H9 (cell line): ENCODE results near the gene CRELD2. TPM values are rescaled to one million over a fixed set of nuclear protein-coding genes. Genes with fewer than 3 reads are reported as not detected.

Source experiments
- DNase-seq: peaks from one replicate; pipeline ENCODE4 v3.0.0-alpha.2; 2017
- H2AFZ ChIP-seq: one replicate; pipeline ENCODE4 v1.6.1; 2013; ENCODE audit warnings: mild to moderate bottlenecking, low read length, control low read depth, moderate library complexity
- H2AK5ac ChIP-seq: 2 replicates; pipeline ENCODE4 v1.6.1; 2013; ENCODE audit warnings: low read length, control low read depth, mixed read lengths; ENCODE audit not compliant: insufficient read length
- H2BK120ac ChIP-seq: one replicate; pipeline ENCODE4 v1.6.1; 2013; ENCODE audit warnings: low read depth, mild to moderate bottlenecking, low read length, control low read depth, inconsistent platforms; ENCODE audit not compliant: poor library complexity, severe bottlenecking
- H2BK12ac ChIP-seq: 2 replicates; pipeline ENCODE4 v1.6.1; 2013; ENCODE audit warnings: low read length, control low read depth, mixed read lengths, low read depth; ENCODE audit not compliant: insufficient read length
- H2BK15ac ChIP-seq: 2 replicates; pipeline ENCODE4 v1.6.1; 2013; ENCODE audit warnings: low read depth, low read length, control low read depth
- H2BK20ac ChIP-seq: one replicate; pipeline ENCODE4 v1.6.1; 2013; ENCODE audit warnings: low read depth, mild to moderate bottlenecking, low read length, control low read depth, inconsistent platforms; ENCODE audit not compliant: poor library complexity, severe bottlenecking
- H2BK5ac ChIP-seq: 2 replicates; pipeline ENCODE4 v1.6.1; 2013; ENCODE audit warnings: low read length, control low read depth, mixed read lengths; ENCODE audit not compliant: insufficient read length
- H3K14ac ChIP-seq: 2 replicates; pipeline ENCODE4 v1.6.1; 2013; ENCODE audit warnings: low read length, control low read depth; ENCODE audit not compliant: insufficient read depth
- H3K18ac ChIP-seq: 2 replicates; pipeline ENCODE4 v1.6.1; 2013; ENCODE audit warnings: low read depth, mild to moderate bottlenecking, mixed read lengths, low read length, control low read depth; ENCODE audit not compliant: insufficient read length
- H3K23ac ChIP-seq: 2 replicates; pipeline ENCODE4 v1.6.1; 2013; ENCODE audit warnings: low read length, control low read depth, mixed read lengths, low read depth; ENCODE audit not compliant: insufficient read length
- H3K23me2 ChIP-seq: 2 replicates; pipeline ENCODE4 v1.6.1; 2013; ENCODE audit warnings: low read depth, mild to moderate bottlenecking, mixed read lengths, low read length, control low read depth; ENCODE audit not compliant: insufficient read length, poor library complexity, severe bottlenecking
- H3K27ac ChIP-seq: 2 replicates; pipeline ENCODE4 v1.5.1; 2013; ENCODE audit warnings: low read length, control low read depth, mixed read lengths, low read depth; ENCODE audit not compliant: insufficient read length
- H3K27me3 ChIP-seq: 2 replicates; pipeline ENCODE4 v1.6.1; 2013; ENCODE audit warnings: low read length, control low read depth, inconsistent platforms; ENCODE audit not compliant: insufficient read depth
- H3K4ac ChIP-seq: 2 replicates; pipeline ENCODE4 v1.6.1; 2013; ENCODE audit warnings: low read depth, mild to moderate bottlenecking, control low read depth, inconsistent platforms, low read length, moderate library complexity
- H3K4me1 ChIP-seq: 2 replicates; pipeline ENCODE4 v1.6.1; 2013; ENCODE audit warnings: low read length, control low read depth, inconsistent platforms; ENCODE audit not compliant: insufficient read depth
- H3K4me2 ChIP-seq: 2 replicates; pipeline ENCODE4 v1.6.1; 2013; ENCODE audit warnings: low read length, control low read depth, mixed read lengths; ENCODE audit not compliant: insufficient read length, insufficient read depth
- H3K56ac ChIP-seq: 2 replicates; pipeline ENCODE4 v1.6.1; 2013; ENCODE audit warnings: low read depth, mild to moderate bottlenecking, mixed read lengths, low read length, control low read depth; ENCODE audit not compliant: insufficient read length
- H3K79me1 ChIP-seq: 2 replicates; pipeline ENCODE4 v1.6.1; 2013; ENCODE audit warnings: low read depth, mild to moderate bottlenecking, moderate library complexity, low read length, control low read depth, inconsistent platforms; ENCODE audit not compliant: insufficient read depth, poor library complexity, severe bottlenecking
- H3K79me2 ChIP-seq: 2 replicates; pipeline ENCODE4 v1.6.1; 2013; ENCODE audit warnings: low read length, control low read depth, inconsistent platforms; ENCODE audit not compliant: insufficient read depth
- H3K9ac ChIP-seq: 2 replicates; pipeline ENCODE4 v1.6.1; 2013; ENCODE audit warnings: low read length, control low read depth, mixed read lengths; ENCODE audit not compliant: insufficient read length; ENCODE audit errors: extremely low read depth
- H3K9me3 ChIP-seq: one replicate; pipeline ENCODE4 v1.6.1; 2013; ENCODE audit warnings: low read depth, low read length, inconsistent platforms; ENCODE audit not compliant: control insufficient read depth
- H3T11ph ChIP-seq: one replicate; pipeline ENCODE4 v1.6.1; 2013; ENCODE audit warnings: mild to moderate bottlenecking, low read length, control low read depth, inconsistent platforms
- H4K20me1 ChIP-seq: one replicate; pipeline ENCODE4 v1.6.1; 2013; ENCODE audit not compliant: control insufficient read depth, insufficient read length, insufficient read depth
- H4K5ac ChIP-seq: 2 replicates; pipeline ENCODE4 v1.6.1; 2013; ENCODE audit warnings: low read depth, mild to moderate bottlenecking, mixed read lengths, low read length, control low read depth; ENCODE audit not compliant: insufficient read length
- H4K8ac ChIP-seq: replicated peaks from 2 replicates; pipeline ENCODE4 v1.6.1; 2013; ENCODE audit warnings: low read length, control low read depth, mixed read lengths, low read depth; ENCODE audit not compliant: insufficient read length
- H4K91ac ChIP-seq: 2 replicates; pipeline ENCODE4 v1.6.1; 2013; ENCODE audit warnings: low read depth, mild to moderate bottlenecking, moderate library complexity, mixed read lengths, low read length, control low read depth; ENCODE audit not compliant: insufficient read length
- H3K27ac Mint-ChIP-seq, 3 experiments: 2 replicates in 2 of 3; 3 replicates in 1 of 3; pipeline ENCODE4 v1.8.0; 2020 to 2021; ENCODE audit warnings: mixed read lengths in 3 of 3, mild to moderate bottlenecking in 1 of 3, moderate library complexity in 1 of 3
- H3K27me3 Mint-ChIP-seq: 2 replicates; pipeline ENCODE4 v1.8.0; 2021; ENCODE audit warnings: low read depth, mild to moderate bottlenecking, moderate library complexity, mixed read lengths
- H3K36me3 Mint-ChIP-seq, 3 experiments: 2 replicates in 2 of 3; 3 replicates in 1 of 3; pipeline ENCODE4 v1.8.0; 2020 to 2021; ENCODE audit warnings: low read depth in 3 of 3, mixed read lengths in 3 of 3; ENCODE audit not compliant: insufficient read depth in 1 of 3
- H3K4me1 Mint-ChIP-seq, 2 experiments: 2 replicates each; pipeline ENCODE4 v1.8.0; 2020; ENCODE audit warnings: mixed read lengths in 2 of 2
- H3K4me3 Mint-ChIP-seq, 2 experiments: 2 replicates in 1 of 2; 3 replicates in 1 of 2; pipeline ENCODE4 v1.8.0; 2020 to 2021; ENCODE audit warnings: mild to moderate bottlenecking in 2 of 2, mixed read lengths in 2 of 2, moderate library complexity in 1 of 2
- H3K9me3 Mint-ChIP-seq, 2 experiments: 2 replicates in 1 of 2; 3 replicates in 1 of 2; pipeline ENCODE4 v1.8.0; 2020; ENCODE audit warnings: mild to moderate bottlenecking in 2 of 2, mixed read lengths in 2 of 2, moderate library complexity in 1 of 2
- WGBS: extraction: QIAGEN DNeasy Blood & Tissue Kit; methylation state at CpG from one replicate; pipeline ENCODE4 v1.1.7; 2013; ENCODE audit warnings: missing lambda C conversion rate, low lambda C conversion rate, mixed read lengths; ENCODE audit not compliant: insufficient read length; ENCODE audit errors: extremely low coverage; 5-methylcytosine and 5-hydroxymethylcytosine counted together
- total RNA-seq: library from RNA; stranded (reverse); gene quantifications from 2 replicates; pipeline ENCODE4 v1.2.1, GENCODE V29; 2021
- TF ChIP-seq, protein P1 (sequence below): fragments of 200-600 bp; sonication (generic); conservative IDR thresholded peaks from 3 replicates; pipeline ENCODE4 v1.8.0; 2021; ENCODE audit warnings: antibody characterized with exemption, mild to moderate bottlenecking

CRELD2 gene
- total RNA-seq, 1 experiment from 2014 or later, result 34.7 TPM

DNA sequence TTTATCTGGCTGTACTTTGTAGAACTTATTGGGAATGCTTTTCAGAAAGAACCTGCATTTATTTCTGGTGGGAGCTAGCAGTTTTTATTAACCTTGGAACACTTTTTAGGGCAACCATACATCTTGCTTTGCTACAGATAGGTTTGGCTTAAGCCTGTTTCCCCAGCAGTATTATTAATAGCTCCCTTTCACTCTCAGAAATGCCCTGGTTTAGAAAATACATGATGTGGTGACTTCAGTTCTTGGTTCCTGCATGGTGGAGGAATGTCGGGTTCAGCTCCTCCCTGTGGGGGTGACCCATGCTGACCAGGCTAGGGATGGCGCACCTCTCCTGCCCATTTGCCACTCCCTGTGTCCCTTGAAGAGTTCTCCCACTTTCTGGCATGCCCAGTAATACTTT lies 36.6 kb upstream of the CRELD2 start:
- Histone ChIP-seq H4K8ac (no peak overlapping the region), H4K91ac (no peak overlapping the region), H4K5ac (no peak overlapping the region), H3K79me1 (peaks cover 4% of the 10 kb centered on the region), H3K56ac (no peak overlapping the region), H3T11ph (no peak overlapping the region), H3K27ac (no peak overlapping the region), H3K4me1 (no peaks in the 10 kb centered on the region; the same call in 1 of the 2 replicates), H3K23ac (no peak overlapping the region), H3K4me2 (no peak overlapping the region), H2BK20ac (no peak overlapping the region), H3K79me2 (peaks cover 2% of the 10 kb centered on the region; the same call in 1 of the 2 replicates), H3K18ac (no peak overlapping the region), H3K27me3 (no peaks in the 10 kb centered on the region), H3K9ac (no peak overlapping the region), H4K20me1 (peaks cover 5% of the 10 kb centered on the region), H3K9me3 (no peaks in the 10 kb centered on the region), H2AFZ (no peak overlapping the region), H2BK12ac (no peak overlapping the region), H3K4ac (no peak overlapping the region), H3K23me2 (no peaks in the 10 kb centered on the region), H3K14ac (no peak overlapping the region), H2BK120ac (no peak overlapping the region), H2AK5ac (no peak overlapping the region), H2BK15ac (no peak overlapping the region), H2BK5ac (no peak overlapping the region)
- Mint-ChIP-seq H3K4me1 (peaks cover 8 to 9% of the 10 kb centered on the region in 2 experiments), H3K27me3 (no peaks in the 10 kb centered on the region), H3K27ac (no peak overlapping the region), H3K9me3 (peaks cover 16 to 27% of the 10 kb centered on the region in 2 experiments), H3K36me3 (peaks cover 48 to 72% (median 61%) of the 10 kb centered on the region in 3 experiments), H3K4me3 (no peak overlapping the region)
- no CpG with 5 or more reads among the region's 2 CpGs for WGBS
- TF ChIP-seq, protein P1, sequence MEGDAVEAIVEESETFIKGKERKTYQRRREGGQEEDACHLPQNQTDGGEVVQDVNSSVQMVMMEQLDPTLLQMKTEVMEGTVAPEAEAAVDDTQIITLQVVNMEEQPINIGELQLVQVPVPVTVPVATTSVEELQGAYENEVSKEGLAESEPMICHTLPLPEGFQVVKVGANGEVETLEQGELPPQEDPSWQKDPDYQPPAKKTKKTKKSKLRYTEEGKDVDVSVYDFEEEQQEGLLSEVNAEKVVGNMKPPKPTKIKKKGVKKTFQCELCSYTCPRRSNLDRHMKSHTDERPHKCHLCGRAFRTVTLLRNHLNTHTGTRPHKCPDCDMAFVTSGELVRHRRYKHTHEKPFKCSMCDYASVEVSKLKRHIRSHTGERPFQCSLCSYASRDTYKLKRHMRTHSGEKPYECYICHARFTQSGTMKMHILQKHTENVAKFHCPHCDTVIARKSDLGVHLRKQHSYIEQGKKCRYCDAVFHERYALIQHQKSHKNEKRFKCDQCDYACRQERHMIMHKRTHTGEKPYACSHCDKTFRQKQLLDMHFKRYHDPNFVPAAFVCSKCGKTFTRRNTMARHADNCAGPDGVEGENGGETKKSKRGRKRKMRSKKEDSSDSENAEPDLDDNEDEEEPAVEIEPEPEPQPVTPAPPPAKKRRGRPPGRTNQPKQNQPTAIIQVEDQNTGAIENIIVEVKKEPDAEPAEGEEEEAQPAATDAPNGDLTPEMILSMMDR, result no peak
- DNase-seq, result no peak
